HFF-Myc (cell line): ENCODE measurements around the gene DCHS2.

ENCODE experiments used
- DNase-seq: peaks from one replicate; pipeline ENCODE4 v3.0.0-alpha.2; 2011; ENCODE audit warnings: low read depth; ENCODE audit errors: extremely low read depth
- H3K4me3 ChIP-seq: replicated peaks from 2 replicates; pipeline ENCODE4 v1.5.1; 2011; ENCODE audit warnings: low read depth, mild to moderate bottlenecking, control low read depth, low read length
- TF ChIP-seq, protein P1 (sequence below): IDR thresholded peaks from 2 replicates; pipeline ENCODE4 v1.5.1; 2012; ENCODE audit warnings: mild to moderate bottlenecking, low read depth, low read length, control low read depth; ENCODE audit errors: missing control alignments

The DCHS2 gene

GRCh38 chr4:154478128-154478527 lies 13.5 kb downstream of the DCHS2 start:
- TF ChIP-seq, protein P1, sequence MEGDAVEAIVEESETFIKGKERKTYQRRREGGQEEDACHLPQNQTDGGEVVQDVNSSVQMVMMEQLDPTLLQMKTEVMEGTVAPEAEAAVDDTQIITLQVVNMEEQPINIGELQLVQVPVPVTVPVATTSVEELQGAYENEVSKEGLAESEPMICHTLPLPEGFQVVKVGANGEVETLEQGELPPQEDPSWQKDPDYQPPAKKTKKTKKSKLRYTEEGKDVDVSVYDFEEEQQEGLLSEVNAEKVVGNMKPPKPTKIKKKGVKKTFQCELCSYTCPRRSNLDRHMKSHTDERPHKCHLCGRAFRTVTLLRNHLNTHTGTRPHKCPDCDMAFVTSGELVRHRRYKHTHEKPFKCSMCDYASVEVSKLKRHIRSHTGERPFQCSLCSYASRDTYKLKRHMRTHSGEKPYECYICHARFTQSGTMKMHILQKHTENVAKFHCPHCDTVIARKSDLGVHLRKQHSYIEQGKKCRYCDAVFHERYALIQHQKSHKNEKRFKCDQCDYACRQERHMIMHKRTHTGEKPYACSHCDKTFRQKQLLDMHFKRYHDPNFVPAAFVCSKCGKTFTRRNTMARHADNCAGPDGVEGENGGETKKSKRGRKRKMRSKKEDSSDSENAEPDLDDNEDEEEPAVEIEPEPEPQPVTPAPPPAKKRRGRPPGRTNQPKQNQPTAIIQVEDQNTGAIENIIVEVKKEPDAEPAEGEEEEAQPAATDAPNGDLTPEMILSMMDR: no peak
- no peak for DNase-seq
- no peak overlapping the region for H3K4me3 ChIP-seq

GRCh38 chr4:154476232-154476631 lies 15.4 kb downstream of the DCHS2 start:
- TF ChIP-seq, protein P1: no peak
- H3K4me3 ChIP-seq: no peak overlapping the region
- no peak for DNase-seq

- DNase-seq: no peak
- TF ChIP-seq, protein P1: no peak
- H3K4me3 ChIP-seq: no peak overlapping the region
These were observed 15.8 kb downstream of the DCHS2 start for GRCh38 chr4:154475820-154476219.

DNA sequence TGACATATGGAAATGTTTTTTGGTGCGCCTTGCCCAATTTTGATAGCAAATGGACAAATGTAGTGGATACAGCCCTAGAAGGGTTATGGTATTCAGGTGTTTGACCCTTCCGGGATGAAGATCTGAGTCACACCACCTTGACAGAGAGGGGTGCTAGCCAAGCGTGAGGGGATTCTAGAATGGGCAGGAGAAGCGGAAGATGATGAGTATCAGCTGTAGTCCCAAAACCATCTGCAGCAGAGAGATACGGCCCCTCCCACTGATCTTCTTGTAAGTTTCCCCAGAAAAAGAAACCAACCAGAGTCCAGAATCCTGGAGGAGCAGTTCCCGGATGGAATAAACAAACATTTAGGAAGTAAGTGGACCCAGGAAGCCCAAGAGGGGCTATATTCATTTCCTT lies 18.1 kb downstream of the DCHS2 start:
- TF ChIP-seq, protein P1: no peak
- H3K4me3 ChIP-seq: no peak overlapping the region
- no peak for DNase-seq

DNA sequence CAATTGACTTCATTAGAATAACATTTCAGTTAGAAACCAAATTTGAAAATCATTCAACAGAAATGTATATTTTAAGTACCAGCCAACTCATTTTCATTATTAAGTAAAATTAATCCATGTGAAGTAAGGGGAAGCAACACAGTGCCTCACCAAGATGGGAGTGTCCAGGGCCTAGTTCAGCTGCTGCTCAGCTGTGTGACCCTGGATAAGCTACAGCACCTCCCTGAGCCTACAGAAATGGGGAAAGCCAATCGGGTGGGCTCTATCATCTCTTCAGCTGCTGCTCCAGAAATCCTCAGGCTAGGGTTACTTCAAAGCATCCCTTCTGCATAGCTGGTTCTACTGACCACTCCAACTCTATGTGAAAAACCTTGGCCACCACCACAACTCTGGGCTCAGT lies 18.7 kb downstream of the DCHS2 start:
- TF ChIP-seq, protein P1: no peak
- no peak overlapping the region for H3K4me3 ChIP-seq
- DNase-seq: no peak

DNA sequence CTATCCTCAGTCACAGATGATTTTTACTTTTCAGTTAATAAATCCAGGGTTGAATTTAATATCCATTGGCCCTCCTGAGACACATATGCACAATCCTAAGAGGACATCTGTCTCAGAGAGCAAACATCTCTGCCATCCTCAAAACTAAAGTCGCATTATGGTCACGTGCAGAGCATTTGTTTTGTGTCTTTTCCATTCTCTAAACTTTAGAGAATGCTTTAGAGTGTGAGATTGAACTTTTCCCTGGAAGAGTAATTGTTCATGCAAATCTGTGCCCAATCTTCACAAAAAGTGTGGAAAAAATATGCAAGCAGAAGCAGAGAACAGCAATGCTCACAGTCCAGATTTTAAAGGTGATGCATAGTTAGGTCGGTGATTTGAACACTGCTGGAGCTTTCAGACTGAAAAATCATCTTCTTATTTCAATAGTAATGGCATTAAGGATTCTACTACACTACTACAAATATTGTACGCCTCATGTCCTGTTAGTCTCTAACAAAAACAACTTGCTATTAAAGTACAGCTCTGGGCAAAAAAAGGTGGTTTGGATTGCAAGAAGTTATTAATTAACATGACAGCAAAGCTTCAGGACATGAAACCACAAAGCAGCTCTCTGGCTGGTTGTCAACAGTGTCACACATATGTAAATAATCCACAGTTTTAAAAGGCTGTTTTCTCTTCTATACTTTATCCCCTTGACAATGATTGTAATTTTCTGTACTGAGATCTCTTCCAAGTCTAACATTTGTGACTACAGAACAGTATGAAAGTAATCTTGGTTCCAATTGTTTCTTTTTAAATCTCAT lies 19.9 kb downstream of the DCHS2 start:
- no peak for DNase-seq
- H3K4me3 ChIP-seq: no peak overlapping the region
- TF ChIP-seq, protein P1: no peak
